GM19438 (cell line): ENCODE data around the gene SLCO2B1.

Experiments
- ATAC-seq: cut with Tn5 transposase; IDR thresholded peaks from one replicate; pipeline ENCODE4 v1.9.1; 2021; ENCODE audit warnings: low read depth; ENCODE audit not compliant: unreplicated experiment

SLCO2B1 gene

DNA sequence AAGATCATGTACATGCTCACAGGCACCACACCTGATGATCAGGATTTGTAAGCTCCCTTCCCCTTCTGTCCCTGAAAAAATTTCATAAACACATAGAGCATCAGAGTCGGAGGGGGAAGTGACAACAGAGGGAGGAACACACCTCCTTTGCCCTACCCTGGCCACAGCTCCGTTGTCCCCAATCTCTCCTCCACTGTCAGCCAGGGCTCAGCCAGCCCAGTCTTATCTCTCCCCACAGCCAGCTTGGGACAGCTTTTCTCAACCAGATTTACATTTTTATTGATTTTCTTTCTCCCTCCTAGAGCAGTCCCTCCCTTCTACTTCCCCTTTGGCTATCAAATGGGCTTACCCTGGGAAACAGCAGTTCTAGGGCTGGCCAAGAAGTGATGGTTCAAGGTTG lies 57.5 kb downstream of the SLCO2B1 start:
- ATAC-seq: no peak

DNA sequence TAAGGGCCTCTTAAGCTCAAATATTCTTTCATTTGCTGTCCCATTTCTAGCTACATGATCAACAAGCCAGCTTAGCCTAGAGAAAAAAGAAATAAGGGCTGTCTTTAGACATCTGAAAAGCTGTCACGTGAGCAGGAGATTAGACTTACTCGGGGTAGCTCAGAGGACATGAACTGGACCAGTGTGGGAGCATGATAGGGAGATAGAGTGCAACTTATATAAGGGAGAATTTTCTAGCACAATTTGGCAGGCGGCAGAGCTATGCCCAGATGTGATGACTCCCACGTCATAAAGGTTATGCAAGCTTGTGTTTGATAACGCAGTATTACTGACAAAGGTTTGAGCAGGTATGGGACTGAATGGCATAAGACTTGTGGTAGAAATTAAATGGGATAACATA lies 61.5 kb downstream of the SLCO2B1 start:
- no peak for ATAC-seq

DNA sequence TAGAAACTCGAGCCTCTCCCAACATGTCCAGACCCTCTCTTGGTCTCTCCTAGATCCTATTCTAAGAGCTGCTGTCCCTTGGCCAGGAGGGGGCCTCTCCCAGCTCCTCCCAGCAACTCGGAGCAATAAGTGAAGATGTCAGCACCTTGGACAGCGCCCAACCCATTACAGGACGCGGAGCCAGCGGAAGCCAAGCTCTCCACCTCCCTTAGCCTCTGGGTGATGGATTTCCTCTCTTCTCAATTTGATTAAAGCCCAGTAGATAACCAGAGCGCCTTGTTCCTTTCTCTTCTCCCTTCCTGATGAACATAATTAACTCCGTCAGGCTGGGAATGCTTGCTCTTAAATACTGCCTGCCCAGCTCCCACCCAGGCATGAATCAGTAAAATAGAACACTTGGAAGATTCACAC lies 63.5 kb downstream of the SLCO2B1 start:
- ATAC-seq: no peak

GRCh38 chr11:75214843-75215242 lies 63.9 kb downstream of the SLCO2B1 start:
- no peak for ATAC-seq

DNA sequence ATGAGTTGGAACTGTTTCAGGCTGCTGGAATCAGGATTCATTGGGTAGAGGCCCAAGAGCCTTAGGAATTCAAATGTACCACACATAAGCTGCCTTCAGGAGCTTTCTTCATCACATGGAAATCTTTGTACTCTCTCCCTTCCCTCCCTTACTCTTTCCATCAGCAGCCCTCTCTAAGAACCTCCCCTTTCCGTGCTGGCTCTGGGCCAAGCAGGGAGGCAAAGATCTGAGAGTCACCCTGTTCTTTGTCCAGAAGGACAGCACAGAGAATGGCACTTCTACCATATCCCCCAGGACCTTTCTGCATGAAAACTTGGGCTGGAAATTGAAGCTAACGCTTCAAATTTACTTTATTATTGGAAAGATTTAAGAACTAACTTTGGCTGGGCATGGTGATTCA lies 69.0 kb downstream of the SLCO2B1 start:
- no peak for ATAC-seq

GRCh38 chr11:75223954-75224643 lies 73.2 kb downstream of the SLCO2B1 start:
- no peak for ATAC-seq

- no peak for ATAC-seq
Observed at GRCh38 chr11:75225794-75226193, 74.9 kb downstream of the SLCO2B1 start.

- ATAC-seq: no peak
Observed at GRCh38 chr11:75229466-75229865, 78.6 kb downstream of the SLCO2B1 start.

DNA sequence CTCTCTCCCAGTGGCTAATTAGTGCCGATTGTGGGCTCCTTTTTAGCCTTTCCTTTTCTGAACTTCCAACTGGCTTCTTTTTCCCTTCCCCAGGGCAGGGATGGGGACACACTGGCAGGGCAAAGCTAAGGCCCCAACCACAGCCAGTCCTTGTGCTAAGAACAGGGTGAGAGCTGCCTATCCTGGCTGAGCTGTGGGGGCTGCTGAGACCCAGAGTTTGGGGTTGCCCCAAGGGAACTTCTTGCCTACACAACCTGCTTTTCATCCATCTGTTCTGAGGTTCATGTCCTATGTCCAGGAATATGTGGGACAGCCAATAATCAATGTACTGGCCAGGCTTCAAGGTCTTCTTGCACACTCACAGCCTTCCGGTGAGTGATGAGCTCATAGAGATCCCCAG lies 79.7 kb downstream of the SLCO2B1 start:
- ATAC-seq: no peak

GRCh38 chr11:75233754-75234172 lies 82.9 kb downstream of the SLCO2B1 start:
- no peak for ATAC-seq

- ATAC-seq: no peak
Observed at GRCh38 chr11:75236062-75236461, 85.2 kb downstream of the SLCO2B1 start.

DNA sequence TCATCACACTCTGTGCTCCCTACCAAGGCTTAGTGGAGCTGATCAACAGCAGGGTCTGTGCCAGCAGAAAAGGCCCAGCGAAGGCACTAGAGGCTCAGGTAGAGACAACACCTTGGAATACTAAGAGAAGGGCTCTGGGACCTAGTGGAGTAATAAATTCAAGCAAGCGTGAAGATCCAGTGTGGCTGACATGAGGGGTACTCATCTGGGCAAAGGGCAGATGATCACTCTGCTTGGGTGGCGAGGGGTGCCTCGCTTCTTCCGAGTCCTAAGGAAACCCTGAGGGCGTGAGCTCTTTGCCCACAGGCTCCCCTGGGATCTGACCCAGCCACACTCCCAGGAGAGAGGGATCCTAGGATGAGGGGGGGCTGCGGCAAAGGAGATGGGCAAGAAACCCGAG lies 86.1 kb downstream of the SLCO2B1 start:
- no peak for ATAC-seq

- no peak for ATAC-seq
Observed at GRCh38 chr11:75238595-75239440, 87.9 kb downstream of the SLCO2B1 start.

DNA sequence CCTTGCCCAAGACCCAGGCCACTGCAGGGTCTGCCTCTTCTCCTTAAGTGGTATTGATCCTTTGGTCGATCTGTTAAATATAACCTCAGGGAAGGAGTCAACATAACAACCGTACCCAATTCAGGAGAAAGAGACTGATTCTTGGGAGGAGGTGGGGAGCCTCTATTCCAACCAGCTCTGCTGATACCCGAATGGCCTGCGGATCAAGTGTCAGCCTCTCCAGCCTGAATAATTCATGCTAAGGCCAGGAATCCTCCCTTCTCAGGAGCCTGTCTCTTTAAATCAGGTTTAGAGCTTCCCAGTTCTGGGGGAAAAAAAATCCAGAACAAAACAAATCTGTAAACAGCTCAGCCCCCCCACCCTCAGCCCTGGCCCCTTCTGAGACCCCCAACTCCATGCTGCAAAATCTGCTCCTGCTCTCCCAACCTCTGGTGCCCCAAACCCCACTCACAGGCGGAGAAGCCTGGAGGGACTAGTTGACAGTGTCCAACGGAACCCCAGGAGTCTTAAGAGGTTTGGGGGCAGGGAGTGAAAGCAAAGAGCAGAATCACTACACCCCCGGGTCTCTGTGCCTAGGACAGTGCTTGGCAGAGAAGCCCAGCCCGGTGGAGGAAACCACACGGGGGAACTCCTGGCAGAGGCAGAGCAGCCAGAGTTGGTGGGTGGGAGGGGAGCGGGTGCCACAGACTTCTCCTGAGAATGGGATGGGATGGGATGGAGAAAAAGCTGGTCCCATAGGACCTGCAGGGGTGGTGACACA lies 88.8 kb downstream of the SLCO2B1 start:
- ATAC-seq: no peak

DNA sequence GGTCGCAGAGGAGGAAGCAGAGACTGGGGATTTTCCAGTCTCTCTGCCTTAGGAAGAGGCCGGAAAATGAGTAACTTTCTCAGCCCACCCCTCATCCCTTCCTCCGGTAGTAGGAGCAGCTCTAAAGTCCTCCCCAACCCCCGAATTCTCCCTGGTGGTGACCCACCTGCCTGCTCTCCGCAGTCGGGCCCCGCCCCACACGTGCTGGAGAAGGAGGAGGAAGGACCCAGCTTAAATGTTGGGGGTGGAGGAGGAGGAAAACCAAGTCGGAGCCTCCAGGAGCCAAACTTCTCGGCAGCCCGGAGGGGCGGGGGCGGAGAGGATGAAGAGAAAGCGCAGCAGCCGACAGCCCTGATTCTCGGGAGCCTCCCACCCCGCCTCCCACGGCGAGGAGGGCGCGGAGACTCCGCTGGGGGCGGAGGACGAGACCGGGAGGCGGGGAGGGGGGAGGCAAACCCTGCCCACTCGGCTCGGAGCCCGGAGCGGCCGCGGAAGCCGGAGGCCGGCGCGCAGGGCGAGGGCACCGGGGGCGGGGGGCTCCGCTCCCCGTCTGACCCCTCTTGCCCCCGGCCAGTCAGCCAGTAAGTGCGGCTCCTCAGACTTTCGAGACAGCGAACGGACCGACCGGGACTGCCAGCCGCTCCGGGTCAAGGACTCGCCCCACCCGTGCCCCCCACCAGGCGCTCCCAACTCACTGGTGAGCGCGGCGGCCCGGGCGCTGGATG lies 89.6 kb downstream of the SLCO2B1 start, which contains the start of gene TPBGL:
TSS of gene TPBGL (plus strand) at position 464 of the 725 bp plus-strand sequence. CDS start 276 bp downstream, outside the sequence.
- no peak for ATAC-seq

DNA sequence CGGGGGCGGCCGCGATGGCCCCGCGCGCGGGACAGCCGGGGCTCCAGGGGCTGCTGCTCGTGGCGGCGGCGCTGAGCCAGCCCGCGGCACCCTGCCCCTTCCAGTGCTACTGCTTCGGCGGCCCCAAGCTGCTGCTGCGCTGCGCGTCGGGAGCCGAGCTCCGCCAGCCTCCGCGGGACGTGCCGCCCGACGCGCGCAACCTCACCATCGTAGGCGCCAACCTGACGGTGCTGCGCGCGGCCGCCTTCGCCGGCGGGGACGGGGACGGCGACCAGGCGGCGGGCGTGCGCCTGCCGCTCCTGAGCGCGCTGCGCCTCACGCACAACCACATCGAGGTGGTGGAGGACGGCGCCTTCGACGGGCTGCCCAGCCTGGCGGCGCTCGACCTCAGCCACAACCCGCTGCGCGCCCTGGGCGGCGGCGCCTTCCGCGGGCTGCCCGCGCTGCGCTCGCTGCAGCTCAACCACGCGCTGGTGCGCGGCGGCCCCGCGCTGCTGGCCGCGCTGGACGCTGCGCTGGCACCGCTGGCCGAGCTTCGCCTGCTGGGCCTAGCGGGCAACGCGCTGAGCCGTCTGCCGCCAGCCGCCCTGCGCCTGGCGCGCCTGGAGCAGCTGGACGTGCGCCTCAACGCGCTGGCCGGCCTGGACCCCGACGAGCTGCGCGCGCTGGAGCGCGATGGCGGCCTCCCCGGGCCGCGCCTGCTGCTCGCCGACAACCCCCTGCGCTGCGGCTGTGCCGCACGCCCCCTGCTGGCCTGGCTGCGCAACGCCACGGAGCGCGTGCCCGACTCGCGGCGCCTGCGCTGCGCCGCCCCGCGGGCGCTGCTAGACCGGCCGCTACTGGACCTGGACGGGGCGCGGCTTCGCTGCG lies 90.4 kb downstream of the SLCO2B1 start:
- ATAC-seq: peak; percentile 90

DNA sequence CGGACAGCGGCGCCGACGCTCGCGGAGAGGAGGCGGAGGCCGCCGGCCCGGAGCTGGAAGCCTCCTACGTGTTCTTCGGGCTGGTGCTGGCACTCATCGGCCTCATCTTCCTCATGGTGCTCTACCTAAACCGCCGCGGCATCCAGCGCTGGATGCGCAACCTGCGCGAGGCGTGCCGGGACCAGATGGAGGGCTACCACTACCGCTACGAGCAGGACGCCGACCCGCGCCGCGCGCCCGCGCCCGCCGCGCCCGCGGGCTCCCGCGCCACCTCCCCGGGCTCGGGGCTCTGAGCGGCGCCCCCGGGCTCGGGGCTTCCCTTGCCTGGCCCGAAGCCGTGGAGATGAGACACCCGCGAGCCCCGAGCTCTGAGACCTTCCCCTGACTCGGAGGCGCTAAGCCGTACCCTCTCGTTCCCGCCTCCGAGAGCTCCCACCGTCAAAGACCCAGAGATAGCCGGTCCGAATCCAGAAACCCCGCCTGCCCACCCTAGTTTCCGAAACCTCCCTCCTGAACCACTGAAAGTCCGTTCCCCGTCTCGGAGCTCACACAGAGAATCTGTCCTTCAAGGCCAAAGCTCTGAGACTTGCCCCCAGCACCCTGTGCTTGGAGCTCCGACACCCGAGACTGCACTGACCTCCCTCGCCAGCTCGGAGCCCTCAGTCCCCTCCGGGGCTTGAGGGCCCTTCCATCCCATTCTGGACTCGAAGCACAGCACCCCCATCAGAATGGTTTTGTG lies 91.2 kb downstream of the SLCO2B1 start:
- ATAC-seq: no peak

GRCh38 chr11:75242722-75243600 lies 92.1 kb downstream of the SLCO2B1 start:
- no peak for ATAC-seq
